SK-N-SH treated with all-trans-retinoic acid at 6 μM for 48 hours (cell line): ENCODE measurements around the gene CSKMT.

Experiments
- ATAC-seq: fragments of 200-7000 bp; cut with Tn5 transposase; 3 replicates; pipeline ENCODE4 v1.9.1; 2020; ENCODE audit warnings: mild to moderate bottlenecking, moderate library complexity
- ARNTL ChIP-seq: fragments of 450-650 bp; formaldehyde crosslinking; IDR thresholded peaks from 2 replicates; pipeline ENCODE4 v1.5.0; 2020; ENCODE audit warnings: low read depth, mild to moderate bottlenecking, moderate library complexity, borderline replicate concordance
- BACH2 ChIP-seq: fragments of 250-450 bp; sonication (Bioruptor Pico); IDR thresholded peaks from 2 replicates; pipeline ENCODE4 v1.9.0; 2021; ENCODE audit warnings: mild to moderate bottlenecking, borderline replicate concordance
- CSDC2 ChIP-seq: fragments of 250-450 bp; sonication (Bioruptor Pico); IDR thresholded peaks from 2 replicates; pipeline ENCODE4 v1.5.0; 2020; ENCODE audit warnings: mild to moderate bottlenecking, moderate library complexity
- CSRNP3 ChIP-seq: fragments of 250-450 bp; sonication (Bioruptor Pico); IDR thresholded peaks from 2 replicates; pipeline ENCODE4 v1.5.1; 2021; ENCODE audit warnings: mild to moderate bottlenecking, moderate library complexity
- ESRRG ChIP-seq: fragments of 250-450 bp; sonication (Bioruptor Pico); IDR thresholded peaks from 2 replicates; pipeline ENCODE4 v1.6.1; 2021; ENCODE audit warnings: mild to moderate bottlenecking
- ISL1 ChIP-seq: fragments of 250-450 bp; sonication (Bioruptor Pico); IDR thresholded peaks from 2 replicates; pipeline ENCODE4 v2.1.2; 2022; ENCODE audit warnings: mild to moderate bottlenecking, moderate library complexity
- OSR1 ChIP-seq: fragments of 250-450 bp; sonication (Bioruptor Pico); IDR thresholded peaks from 2 replicates; pipeline ENCODE4 v1.8.0; 2022; ENCODE audit warnings: moderate library complexity, mild to moderate bottlenecking, inconsistent platforms
- PATZ1 ChIP-seq: fragments of 250-450 bp; sonication (Bioruptor Pico); IDR thresholded peaks from 2 replicates; pipeline ENCODE4 v1.8.0; 2020; ENCODE audit warnings: mild to moderate bottlenecking, moderate library complexity, borderline replicate concordance
- POU6F1 ChIP-seq: fragments of 250-450 bp; sonication (Bioruptor Pico); IDR thresholded peaks from 2 replicates; pipeline ENCODE4 v1.8.0; 2021; ENCODE audit warnings: low read depth, mild to moderate bottlenecking, moderate library complexity, borderline replicate concordance
- TCF4 ChIP-seq: fragments of 250-450 bp; sonication (Bioruptor Pico); IDR thresholded peaks from 2 replicates; pipeline ENCODE4 v1.8.0; 2021; ENCODE audit warnings: mild to moderate bottlenecking, moderate library complexity, borderline replicate concordance
- TOX ChIP-seq: fragments of 250-450 bp; sonication (Bioruptor Pico); IDR thresholded peaks from 2 replicates; pipeline ENCODE4 v1.8.0; 2021; ENCODE audit warnings: mild to moderate bottlenecking, moderate library complexity, borderline replicate concordance
- ZC3H10 ChIP-seq: fragments of 250-450 bp; sonication (Bioruptor Pico); IDR thresholded peaks from 2 replicates; pipeline ENCODE4 v1.5.1; 2021; ENCODE audit warnings: mild to moderate bottlenecking, moderate library complexity
- ZFP3 ChIP-seq: fragments of 250-450 bp; sonication (Bioruptor Pico); IDR thresholded peaks from 2 replicates; pipeline ENCODE4 v1.5.0; 2020; ENCODE audit warnings: mild to moderate bottlenecking, moderate library complexity
- ZFP30 ChIP-seq: fragments of 450-650 bp; formaldehyde crosslinking; IDR thresholded peaks from 2 replicates; pipeline ENCODE4 v1.5.0; 2022; ENCODE audit warnings: mild to moderate bottlenecking, moderate library complexity
- ZNF565 ChIP-seq: fragments of 450-650 bp; formaldehyde crosslinking; conservative IDR thresholded peaks from 2 replicates; pipeline ENCODE4 v1.5.0; 2020; ENCODE audit warnings: low read depth, mild to moderate bottlenecking, moderate library complexity
- ZNF8 ChIP-seq: fragments of 450-650 bp; formaldehyde crosslinking; IDR thresholded peaks from 2 replicates; pipeline ENCODE4 v1.5.0; 2020; ENCODE audit warnings: mild to moderate bottlenecking, moderate library complexity

CSKMT gene

GRCh38 chr11:62716206-62716605 is 51.1 kb downstream of the CSKMT start:
- TF ChIP-seq OSR1 (no peak), CSDC2 (no peak), ZNF8 (CRISPR knock-in tag) (no peak), TCF4 (CRISPR knock-in tag) (no peak), ZFP30 (CRISPR knock-in tag) (no peak), ARNTL (CRISPR knock-in tag) (no peak), POU6F1 (CRISPR knock-in tag) (no peak), PATZ1 (CRISPR knock-in tag) (no peak), BACH2 (CRISPR knock-in tag) (no peak), CSRNP3 (CRISPR knock-in tag) (no peak), ESRRG (no peak), ZNF565 (no peak), TOX (CRISPR knock-in tag) (no peak), ZFP3 (CRISPR knock-in tag) (no peak), ZC3H10 (CRISPR knock-in tag) (no peak)
- TF ChIP-seq, all 23 proteins: peak for 0

GRCh38 chr11:62716816-62717215 is 51.7 kb downstream of the CSKMT start:
- TF ChIP-seq ZFP3 (CRISPR knock-in tag) = no peak
- TF ChIP-seq TCF4 (CRISPR knock-in tag) = no peak
- TF ChIP-seq ISL1 (CRISPR knock-in tag) = no peak
- TF ChIP-seq POU6F1 (CRISPR knock-in tag) = no peak
- TF ChIP-seq, all 23 proteins: peak for 0
- no peak for ATAC-seq

More at GRCh38 chr11:62716206-62716605, 51.1 kb downstream of the CSKMT start:
- no peak for ATAC-seq
